Measurements from ENCODE around the gene GPR143.

Gene GPR143

DNA sequence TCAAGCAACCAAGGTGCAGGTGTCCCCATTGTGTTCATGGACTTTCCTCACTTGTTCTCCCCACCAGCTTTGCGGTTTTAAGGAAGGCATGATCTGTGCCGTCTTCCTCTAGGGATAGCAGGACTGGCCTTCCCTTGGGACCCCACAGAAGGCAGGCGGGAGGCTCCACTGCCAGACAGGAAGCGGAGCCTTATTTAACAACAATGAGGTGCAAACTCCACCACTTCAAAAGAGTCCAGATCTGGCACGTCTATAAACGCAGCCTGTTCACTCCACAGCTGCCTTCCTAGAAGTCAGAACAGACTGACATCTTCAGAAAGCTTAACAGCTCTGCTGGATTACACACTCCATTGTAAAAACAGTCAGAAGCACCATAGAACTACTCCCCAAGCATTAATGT, 1.7 kb upstream of the GPR143 start:
- no peak for DNase-seq

- no peak for DNase-seq
Measured at GRCh38 chrX:9765072-9765736, 443 bp downstream of the GPR143 start.

DNA sequence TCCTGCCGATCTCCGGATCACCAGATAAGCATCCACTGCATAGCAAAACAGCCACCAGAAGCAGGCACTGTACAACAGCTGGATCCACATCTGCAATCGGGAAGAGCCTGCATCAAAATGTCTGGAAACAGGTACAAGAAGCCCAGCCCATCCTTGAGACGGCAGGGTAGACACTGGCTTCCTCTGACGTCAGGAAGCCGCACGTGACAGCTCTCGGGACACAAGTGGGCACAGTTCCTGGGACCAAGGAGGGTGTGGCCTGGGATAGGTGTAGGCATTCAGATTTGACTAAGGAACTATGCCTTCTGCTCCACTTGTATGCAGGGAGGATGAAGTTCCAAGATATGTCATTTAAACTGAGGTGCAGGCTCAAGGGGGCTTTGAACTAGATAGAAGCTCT, 6.3 kb downstream of the GPR143 start:
- no peak for DNase-seq

- DNase-seq = no peak
Measured at GRCh38 chrX:9758021-9758638, 7.5 kb downstream of the GPR143 start.

DNA sequence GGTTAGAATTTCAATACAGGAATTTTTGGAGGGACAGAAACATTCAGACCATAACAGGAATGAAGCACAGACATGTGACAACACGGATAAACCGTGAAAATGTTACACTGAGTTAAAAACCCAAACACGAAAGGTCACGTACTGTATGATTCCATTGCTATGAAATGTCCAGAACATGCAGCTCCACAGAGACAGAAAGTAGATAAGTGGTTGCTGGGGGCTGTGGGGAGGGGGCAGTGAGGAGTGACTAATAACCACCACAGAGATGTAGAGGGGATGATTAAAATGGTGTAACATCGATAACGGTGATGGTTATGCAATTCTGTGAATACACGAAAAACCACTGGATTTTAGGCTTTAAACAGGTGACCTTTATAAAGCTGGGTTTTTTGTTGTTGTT, 8.3 kb downstream of the GPR143 start:
- DNase-seq = no peak

- no peak for DNase-seq
Measured at GRCh38 chrX:9749146-9749692, 16.4 kb downstream of the GPR143 start.

DNA sequence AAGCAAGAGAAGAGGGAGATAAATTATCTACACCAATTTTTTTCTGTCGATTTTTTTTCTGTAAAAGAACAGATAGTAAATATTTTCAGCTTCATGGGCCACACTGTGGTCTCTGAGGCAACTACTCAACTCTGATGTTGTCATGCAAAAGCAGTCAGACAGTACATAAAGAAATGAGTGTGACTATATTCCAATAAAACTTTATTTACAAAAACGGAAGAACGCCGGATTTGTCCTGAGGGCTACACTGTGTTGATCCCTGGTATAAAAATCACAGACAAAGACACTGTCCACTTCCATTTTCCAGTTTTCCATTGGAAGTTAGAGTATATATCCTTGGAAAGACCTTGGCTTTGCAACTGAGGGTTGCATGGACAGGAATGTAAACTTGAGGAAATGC, 18.0 kb downstream of the GPR143 start:
- no peak for DNase-seq

DNA sequence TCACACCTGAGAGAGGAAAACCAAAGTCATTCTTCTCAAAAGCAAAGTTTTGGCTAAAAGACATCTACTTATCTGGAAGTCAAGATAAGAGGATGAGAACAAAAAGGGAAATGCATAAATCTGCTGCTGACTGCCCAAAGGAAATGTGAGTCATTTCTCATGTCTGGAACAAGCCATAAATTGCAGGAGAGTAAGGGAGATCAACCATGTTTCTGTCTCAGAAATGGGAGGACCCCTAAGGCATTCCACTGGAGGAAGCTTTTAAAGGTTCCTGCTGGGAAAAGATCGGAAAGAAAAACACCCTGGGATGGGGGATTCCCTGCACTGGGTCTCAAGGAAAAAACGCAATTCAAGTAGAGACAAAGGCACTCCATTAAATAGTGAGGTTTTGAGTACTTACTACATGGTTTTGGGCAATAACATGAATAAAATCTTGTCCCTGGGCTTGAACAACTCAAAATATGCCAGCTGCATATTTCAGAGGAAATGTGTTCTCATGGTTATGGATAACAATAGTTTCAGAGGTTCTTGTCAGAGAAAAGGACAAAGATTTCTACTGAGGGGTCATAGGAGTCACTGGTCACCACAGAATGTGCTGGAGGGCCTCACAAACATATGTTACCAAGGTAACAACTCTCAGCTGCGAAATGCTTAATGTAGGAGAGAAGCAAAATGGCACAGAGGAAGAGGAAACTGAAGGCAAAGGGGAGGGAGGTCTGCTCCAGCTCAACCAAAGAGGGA, 19.3 kb downstream of the GPR143 start:
- no peak for DNase-seq

- DNase-seq = no peak
Measured at GRCh38 chrX:9745417-9746115, 20.1 kb downstream of the GPR143 start.

DNA sequence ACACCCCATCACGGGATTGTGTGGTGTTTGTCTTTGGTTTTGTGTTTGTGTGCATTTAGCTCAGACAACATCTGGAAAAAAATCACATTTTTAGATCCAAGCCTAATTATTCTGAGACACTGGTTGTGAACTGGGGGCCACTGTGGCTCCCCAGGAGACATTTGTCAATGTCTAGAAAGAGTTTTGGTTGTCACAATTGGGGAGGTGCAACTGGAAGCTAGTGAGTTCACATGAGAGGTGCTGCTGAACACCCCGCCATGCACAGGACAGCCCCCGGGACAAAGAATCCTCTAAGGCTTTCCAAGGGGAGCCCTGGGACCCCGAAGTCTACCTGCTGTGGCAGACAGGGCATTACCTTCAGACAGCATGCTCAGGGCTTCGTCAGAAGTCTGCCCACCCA, 26.5 kb downstream of the GPR143 start:
- no peak for DNase-seq

GRCh38 chrX:9738151-9738550, 27.5 kb downstream of the GPR143 start:
- DNase-seq = no peak

- no peak for DNase-seq
Measured at GRCh38 chrX:9737363-9737762, 28.3 kb downstream of the GPR143 start.

DNA sequence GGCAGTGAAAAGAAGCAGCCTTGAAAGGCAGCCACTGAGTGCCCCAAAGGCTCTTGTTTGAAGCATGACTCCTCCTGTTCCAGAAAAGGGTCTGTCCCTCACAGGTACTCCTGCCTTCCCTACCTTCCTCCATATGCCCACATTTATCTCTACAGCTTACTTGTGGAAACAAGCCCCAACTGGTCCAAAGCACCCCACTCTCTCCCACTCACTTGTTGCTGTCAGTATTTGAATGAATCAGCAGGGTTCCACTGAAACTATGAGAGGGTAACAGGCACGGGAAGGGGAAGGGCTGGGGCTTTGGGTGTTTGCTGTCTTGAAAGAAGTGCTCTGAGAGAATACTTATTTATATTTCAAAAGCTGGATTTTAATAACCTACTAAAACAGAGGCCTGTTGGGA, 34.9 kb downstream of the GPR143 start:
- no peak for DNase-seq

- DNase-seq = no peak
Measured at GRCh38 chrX:9730078-9730477, 35.6 kb downstream of the GPR143 start.

DNA sequence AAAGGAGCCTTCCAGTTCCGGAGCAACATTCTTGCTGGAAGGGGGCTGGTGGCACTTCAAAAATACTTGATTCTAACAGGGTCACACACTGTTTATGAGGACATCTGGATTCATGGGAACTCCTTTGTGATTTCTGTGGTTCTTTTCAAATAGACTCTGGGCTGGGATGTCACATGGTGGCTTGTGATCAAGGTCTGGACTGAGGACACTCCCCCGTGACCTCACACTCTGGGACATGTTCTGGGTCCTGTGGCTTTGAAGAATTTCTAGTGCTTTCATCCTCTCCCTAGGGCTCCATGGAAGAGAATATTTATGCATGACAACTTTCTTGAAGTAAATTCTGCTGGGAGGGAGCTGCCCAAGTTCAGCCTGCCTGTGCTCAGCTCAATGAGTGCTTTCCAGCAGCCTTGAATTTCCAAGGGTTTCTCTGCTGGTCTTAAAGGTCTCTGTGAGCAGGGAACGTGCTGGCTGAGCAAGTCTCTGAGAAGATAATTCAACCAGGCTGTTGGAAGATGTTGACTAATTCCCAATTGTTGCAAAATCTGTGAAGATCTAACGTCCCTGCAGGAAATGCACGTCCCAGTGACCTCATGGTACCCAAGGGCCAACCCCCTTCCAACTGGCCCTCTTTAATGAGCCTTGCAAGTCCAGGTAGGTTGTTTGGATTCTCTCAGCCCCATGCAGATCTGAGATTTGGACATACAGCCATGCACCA, 36.3 kb downstream of the GPR143 start:
- DNase-seq = no peak

DNA sequence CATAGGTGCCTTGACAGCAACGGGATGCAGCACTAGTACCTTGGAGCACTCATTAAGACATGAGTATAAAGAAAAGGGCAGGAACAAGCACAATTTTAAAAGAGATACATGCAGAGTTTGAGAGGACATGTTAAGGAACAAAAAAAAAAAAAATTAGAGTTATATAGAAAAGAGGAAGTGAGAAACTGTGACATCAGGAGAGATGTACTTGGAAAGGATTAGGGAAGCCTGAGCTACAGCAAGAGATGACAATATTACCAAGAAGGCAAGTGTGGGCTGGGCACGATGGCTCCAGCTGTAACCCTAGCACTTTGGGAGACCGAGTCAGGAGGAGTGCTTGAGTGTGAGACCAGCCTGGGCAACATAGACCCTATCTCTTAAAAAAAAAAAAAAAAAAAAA, 37.4 kb downstream of the GPR143 start:
- no peak for DNase-seq

GRCh38 chrX:9724711-9725110, 40.9 kb downstream of the GPR143 start:
- no peak for DNase-seq

DNA sequence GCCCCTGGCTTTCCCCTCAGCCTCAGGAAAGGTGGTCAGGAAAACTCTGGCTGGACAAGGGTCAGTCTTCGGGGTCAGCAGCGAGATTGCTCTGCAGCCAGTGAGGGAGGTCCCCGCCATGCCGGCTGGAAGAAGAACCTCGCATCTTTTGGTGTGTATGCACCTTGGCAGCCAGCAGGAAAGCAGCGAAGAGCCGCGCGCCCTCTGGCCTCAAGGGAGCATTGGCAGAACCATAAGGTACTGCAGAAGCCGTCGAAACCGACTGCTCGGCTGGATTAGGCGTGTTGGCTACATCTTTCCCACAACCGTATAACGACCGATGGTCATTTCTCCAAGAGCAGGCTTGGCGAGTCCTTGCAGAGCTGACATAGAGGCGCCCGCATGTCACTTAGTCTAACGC, 48.3 kb downstream of the GPR143 start:
- DNase-seq = no peak

GRCh38 chrX:9710332-9710731, 55.3 kb downstream of the GPR143 start:
- DNase-seq = no peak

GRCh38 chrX:9708923-9709553, 56.6 kb downstream of the GPR143 start:
- peak; percentile 27 for DNase-seq

- DNase-seq = no peak
Measured at GRCh38 chrX:9708086-9708485, 57.6 kb downstream of the GPR143 start.

DNA sequence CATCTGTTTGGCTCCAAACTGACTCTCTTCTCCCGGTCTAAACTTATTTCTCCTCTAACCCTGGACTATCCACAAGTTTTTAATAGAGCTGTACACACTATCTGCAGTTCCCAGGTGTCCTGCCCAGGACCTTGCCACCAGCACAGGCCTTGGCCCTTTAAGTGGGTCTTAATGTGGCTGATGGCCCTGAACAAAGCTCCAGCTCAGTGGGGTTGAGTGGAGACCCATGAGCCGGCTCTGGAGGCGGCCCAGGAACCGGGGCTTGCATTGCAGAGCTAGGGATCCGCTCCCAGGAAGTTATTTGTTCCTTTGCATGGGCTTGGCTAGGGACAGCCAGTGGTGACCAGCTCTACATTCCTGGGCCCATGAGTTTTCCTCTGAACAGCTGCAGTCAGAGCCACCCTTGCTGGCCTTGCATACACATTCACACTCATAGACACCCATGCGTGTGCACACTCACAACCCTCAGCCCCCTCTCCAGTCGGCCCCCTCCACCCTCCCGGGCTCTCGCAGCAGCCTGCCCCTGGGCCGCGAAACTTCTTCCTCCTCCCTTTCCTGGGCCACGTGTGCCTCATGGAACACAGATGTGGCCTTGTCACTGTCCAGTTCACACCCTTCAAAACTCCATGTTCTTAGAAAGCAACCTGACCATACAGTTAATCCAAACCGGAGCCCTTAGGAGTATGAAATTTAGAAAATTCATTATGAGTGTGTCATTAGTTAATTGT, 58.2 kb downstream of the GPR143 start:
- no peak for DNase-seq

Measured in NCI-H2171 (cell line).